Measurements from ENCODE around the gene CCDC8.

Gene CCDC8, protein sequence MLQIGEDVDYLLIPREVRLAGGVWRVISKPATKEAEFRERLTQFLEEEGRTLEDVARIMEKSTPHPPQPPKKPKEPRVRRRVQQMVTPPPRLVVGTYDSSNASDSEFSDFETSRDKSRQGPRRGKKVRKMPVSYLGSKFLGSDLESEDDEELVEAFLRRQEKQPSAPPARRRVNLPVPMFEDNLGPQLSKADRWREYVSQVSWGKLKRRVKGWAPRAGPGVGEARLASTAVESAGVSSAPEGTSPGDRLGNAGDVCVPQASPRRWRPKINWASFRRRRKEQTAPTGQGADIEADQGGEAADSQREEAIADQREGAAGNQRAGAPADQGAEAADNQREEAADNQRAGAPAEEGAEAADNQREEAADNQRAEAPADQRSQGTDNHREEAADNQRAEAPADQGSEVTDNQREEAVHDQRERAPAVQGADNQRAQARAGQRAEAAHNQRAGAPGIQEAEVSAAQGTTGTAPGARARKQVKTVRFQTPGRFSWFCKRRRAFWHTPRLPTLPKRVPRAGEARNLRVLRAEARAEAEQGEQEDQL

DNA sequence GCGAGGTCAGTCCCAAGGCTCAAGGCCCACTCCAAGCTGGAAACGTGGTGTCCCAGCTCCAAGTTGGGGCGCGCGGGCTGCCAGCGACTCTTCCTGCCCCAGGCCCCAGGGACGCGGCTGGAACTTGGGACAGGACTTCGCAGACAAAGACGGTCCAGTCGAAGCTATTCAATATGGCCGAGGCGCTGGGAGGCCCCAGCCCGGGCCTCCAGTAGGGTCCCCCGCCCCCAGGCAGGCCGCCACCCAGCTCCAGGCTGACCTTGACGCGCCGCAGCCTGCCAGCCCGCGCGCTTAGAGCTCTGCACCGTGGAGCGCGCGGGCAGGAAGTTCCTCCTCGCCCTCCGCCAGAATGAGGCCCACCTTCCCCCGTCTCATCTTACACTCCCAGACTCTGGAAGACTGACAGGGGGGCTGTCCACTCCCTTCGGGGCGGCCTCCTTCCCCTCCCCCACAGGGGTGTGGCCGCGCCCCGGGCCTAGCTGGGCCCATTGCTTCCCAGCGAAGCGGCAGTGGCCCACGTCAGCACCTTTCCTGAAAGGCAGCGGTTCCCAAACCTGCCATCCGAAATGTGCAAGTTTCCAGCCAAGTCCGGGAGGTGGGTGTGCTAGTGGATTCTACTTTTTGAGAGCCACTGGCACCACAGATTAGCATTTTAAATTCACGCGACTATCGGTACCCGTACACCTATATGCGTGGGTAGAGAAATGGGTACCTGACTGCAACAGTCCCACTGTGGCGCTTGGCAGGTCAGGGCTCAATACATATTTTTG is at the start of gene CCDC8:
CCDC8 (minus strand) TSS at position 303 of the 770 bp plus-strand sequence. CDS start 754 bp downstream, outside the sequence.
- FAIRE-seq (no peak), DNase-seq (ENCODE audit: insufficient read length, low spot score) (no peak)
- TF ChIP-seq POLR2A (IDR thresholded peaks at IDR 0.05; ENCODE audit: low read depth, low read length), result no peak

DNA sequence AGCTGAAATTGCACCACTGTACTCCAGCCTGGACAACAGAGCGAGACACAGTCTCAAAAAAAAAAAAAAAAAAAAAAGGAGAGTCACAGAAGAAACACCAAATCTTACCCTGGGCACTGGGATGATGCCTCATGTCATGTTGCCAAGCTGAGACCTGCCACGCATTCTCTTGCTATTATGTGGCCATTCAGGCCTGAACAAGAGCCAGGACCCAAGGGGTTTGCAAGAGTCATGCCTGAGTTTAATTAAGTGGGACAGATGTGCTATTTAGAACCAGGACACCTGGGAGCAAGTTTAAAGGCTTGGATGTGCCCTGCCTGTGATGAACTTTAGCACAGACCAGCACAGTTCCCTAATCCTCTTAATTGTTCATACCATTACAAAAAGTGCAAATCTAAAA is 48.2 kb upstream of the CCDC8 start:
- DNase-seq (ENCODE audit: insufficient read length, low spot score) (no peak), FAIRE-seq (no peak)
- no peak for TF ChIP-seq POLR2A (IDR thresholded peaks at IDR 0.05; ENCODE audit: low read depth, low read length)

DNA sequence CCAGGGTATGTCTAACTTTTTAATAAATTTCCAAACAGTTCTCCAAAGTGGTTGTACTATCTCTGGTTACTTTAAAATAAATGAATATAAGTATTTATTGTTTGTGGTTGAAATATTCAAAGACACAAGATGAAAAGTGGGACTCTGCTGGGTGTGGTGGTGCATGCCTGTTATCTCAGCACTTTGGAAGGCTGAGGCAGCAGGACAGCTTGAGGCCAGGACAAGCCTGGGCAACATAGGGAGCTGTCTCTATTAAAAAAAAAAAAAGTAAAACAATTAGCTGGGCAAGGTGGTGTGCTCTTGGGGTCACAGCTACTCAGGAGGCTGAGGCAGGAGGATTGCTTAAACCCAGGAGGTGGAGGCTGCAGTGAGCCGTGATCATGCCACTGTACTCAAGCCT is 47.6 kb upstream of the CCDC8 start:
- no peak for TF ChIP-seq POLR2A (IDR thresholded peaks at IDR 0.05; ENCODE audit: low read depth, low read length)
- DNase-seq (ENCODE audit: insufficient read length, low spot score), result no peak
- FAIRE-seq, result no peak

DNA sequence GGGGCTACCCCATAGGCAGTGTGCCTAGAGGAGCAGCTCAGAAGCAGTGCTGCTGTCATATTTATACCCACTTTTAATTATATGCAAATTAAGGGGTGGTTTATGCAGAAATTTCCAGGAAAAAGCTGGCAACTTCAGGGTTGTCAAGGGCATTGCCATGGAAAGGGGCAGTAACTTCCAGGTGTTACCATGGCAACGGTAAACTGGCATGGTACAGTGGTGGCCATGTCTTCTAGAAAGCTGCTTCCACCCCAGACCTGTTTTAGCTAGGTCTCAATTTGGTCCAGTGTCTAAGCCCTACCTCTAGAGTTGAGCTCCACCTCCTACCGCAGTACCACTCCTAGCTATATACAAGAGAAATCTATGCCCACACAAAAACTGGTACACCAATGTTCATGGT is 46.7 kb upstream of the CCDC8 start:
- DNase-seq (ENCODE audit: insufficient read length, low spot score), result no peak
- no peak for TF ChIP-seq POLR2A (IDR thresholded peaks at IDR 0.05; ENCODE audit: low read depth, low read length)
- FAIRE-seq, result no peak

DNA sequence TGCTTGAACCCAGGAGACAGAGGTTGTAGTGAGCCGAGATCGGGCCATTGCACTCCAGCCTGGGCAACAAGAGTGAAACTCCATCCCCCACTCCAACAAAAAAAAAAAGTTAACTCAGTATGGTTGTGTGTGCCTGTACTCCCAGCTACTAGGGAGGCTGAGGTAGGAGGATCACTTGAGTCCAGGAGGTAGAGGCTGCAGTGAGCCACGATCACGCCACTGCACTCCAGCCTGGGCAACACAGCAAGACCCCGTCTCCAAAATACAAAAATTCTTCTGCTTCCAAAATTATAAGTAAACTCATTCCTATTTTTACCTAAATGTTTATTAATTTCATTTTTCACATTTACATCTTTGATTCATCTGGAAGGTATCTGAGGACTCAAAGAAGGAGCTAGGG is 43.6 kb upstream of the CCDC8 start:
- DNase-seq (ENCODE audit: insufficient read length, low spot score), result no peak
- TF ChIP-seq POLR2A (IDR thresholded peaks at IDR 0.05; ENCODE audit: low read depth, low read length), result no peak
- no peak for FAIRE-seq

DNA sequence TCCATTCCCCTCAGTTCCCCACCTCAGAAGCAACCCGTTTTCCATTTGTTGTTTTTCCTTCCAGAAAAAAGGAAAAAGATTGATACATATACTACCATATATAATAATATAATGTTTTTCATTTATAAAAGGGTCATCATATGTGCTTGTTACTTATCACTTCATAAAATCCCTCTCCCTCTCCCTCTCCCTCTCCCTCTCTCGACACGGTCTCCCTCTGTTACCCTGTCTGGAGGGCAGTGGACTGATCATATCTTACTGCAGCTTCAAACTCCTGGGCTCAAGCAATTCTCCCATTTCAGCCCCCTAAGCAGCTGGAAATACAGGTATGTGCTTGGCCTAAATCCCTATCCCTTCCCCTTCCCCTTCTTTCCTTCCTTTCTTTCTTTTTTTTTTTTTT is 40.9 kb upstream of the CCDC8 start:
- no peak for DNase-seq (ENCODE audit: insufficient read length, low spot score)
- no peak for TF ChIP-seq POLR2A (IDR thresholded peaks at IDR 0.05; ENCODE audit: low read depth, low read length)
- FAIRE-seq, result no peak

DNA sequence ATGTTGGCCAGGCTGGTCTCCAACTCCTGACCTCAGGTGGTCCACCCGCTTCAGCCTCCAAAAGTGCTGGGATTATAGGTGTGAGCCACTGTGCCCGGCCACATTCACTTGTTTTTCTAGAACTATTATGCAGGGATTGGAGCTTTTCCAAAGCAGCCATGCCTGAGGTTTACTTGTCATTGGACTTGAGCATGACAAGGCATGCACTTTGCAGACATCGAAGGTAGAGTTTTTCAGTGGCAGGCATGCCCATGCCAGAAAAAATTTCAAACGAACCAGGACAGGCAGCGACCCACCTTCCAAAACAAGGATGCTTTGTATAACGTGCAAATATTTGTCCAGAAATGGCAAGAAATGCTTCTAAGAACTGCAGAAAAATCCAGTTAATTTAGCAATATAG is 40.3 kb upstream of the CCDC8 start:
- DNase-seq (ENCODE audit: insufficient read length, low spot score) (no peak), FAIRE-seq (no peak)
- no peak for TF ChIP-seq POLR2A (IDR thresholded peaks at IDR 0.05; ENCODE audit: low read depth, low read length)

DNA sequence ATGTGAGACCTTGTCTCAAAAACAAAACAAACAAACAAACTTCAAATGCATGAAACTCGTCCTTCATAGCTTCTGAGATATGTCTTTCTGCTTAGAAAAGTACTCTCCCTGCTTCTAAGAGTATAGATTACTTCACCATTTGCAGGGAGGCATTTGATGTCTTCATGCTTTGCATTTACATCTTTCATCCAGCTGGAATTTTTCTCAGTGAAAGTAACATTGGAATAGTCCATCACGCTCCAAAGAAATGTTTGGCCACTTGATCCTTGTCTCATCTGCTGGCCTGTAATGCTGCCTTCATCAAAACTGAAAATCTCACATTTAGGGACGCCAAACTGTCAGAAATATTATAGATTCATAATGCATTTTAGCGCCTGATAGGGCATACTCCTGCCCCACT is 38.8 kb upstream of the CCDC8 start:
- no peak for DNase-seq (ENCODE audit: insufficient read length, low spot score)
- no peak for FAIRE-seq
- no peak for TF ChIP-seq POLR2A (IDR thresholded peaks at IDR 0.05; ENCODE audit: low read depth, low read length)

DNA sequence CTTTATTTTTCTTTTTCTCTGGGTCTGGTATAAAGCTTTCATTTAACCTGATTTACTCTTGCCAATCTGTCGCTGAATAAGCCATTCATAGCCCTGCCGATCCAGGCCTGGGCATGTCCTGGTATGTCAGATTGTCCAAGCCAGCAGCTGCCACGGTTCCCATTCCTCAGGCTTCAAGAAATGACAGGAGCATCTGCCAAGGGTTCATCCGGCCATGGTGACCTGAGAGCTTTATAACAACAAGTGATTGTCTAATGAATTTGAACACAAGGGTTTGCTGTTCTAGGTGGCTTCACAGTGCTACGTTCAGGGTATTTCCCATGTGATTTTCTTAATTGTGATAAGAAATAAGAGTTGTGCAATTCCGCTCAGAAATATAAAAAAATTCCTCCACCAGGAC is 38.0 kb upstream of the CCDC8 start:
- no peak for DNase-seq (ENCODE audit: insufficient read length, low spot score)
- no peak for FAIRE-seq
- no peak for TF ChIP-seq POLR2A (IDR thresholded peaks at IDR 0.05; ENCODE audit: low read depth, low read length)

DNA sequence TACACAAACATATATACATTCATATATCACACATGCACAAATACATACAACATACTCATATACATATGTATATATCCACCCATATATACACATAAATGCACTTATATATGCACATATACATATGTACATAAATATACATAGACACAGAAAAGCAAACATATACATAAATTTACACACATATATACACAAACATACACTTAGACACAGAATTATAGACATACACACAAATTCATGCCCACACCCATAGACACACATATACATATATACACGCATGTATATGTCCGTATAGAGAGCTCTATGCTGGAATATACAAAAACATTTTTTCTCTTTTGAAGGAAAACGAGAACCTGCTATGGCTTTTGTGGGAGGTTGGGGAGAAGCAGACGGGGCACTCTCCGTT is 37.4 kb upstream of the CCDC8 start:
- no peak for DNase-seq (ENCODE audit: insufficient read length, low spot score)
- no peak for FAIRE-seq
- TF ChIP-seq POLR2A (IDR thresholded peaks at IDR 0.05; ENCODE audit: low read depth, low read length), result no peak

DNA sequence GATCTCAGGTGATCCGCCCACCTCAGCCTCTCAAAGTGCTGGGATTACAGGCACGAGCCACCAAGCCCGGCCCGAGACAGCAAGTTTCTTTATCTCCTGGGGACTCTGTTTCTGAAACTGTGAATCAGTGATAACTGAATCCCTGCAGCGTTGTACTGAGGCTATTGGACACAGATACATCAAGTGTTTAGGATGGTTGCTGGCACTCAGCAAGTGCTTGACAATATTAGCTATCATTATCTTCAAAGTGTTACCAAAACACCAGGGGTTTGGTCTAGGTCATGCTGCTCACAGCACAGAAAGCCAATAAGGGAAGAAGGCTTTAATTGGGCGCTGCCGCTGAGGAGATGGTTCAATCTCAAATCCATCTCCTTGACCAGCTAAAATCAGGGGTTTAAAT is 35.9 kb upstream of the CCDC8 start:
- no peak for TF ChIP-seq POLR2A (IDR thresholded peaks at IDR 0.05; ENCODE audit: low read depth, low read length)
- FAIRE-seq, result no peak
- no peak for DNase-seq (ENCODE audit: insufficient read length, low spot score)

DNA sequence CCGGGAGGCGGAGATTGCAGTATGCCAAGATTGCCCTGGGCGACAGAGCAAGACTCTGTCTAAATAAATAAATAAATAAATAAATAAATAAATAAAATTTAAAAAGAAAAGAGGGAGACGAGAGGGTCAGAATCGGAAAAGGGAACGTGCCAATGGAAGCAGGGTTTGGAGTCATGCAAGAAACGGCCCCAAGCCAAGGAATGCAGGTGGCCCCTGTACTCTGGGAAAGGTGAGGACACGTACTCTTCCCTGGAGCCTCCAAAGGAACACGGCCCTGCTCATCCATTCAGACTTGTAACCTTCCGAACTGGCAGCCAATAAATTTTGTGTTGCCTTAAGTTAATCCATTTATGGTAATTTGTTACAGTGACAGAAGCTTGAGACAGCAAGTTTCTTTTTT is 35.2 kb upstream of the CCDC8 start:
- no peak for FAIRE-seq
- no peak for DNase-seq (ENCODE audit: insufficient read length, low spot score)
- TF ChIP-seq POLR2A (IDR thresholded peaks at IDR 0.05; ENCODE audit: low read depth, low read length), result no peak

DNA sequence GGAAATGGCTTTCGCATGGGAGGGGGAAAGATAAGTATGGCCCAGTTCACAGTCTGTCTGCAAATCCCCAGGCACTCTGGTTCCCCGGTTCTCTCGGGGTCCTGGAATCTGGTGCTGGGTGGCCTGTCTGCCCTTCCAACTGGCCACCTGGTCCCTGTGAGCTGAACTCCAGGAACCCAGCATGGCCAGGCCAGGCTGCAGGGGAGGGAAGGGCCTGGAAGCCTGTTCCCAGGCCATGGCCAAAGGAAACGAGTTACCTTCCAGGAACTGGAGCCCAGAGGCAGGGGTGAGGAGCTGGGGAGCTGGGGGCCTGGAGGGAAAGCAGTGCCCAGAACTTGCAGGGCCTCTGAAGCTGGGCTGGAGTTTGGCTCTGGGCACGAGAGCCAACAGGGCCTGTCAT is 34.5 kb upstream of the CCDC8 start:
- DNase-seq (ENCODE audit: insufficient read length, low spot score), result no peak
- no peak for FAIRE-seq
- TF ChIP-seq POLR2A (IDR thresholded peaks at IDR 0.05; ENCODE audit: low read depth, low read length), result no peak

DNA sequence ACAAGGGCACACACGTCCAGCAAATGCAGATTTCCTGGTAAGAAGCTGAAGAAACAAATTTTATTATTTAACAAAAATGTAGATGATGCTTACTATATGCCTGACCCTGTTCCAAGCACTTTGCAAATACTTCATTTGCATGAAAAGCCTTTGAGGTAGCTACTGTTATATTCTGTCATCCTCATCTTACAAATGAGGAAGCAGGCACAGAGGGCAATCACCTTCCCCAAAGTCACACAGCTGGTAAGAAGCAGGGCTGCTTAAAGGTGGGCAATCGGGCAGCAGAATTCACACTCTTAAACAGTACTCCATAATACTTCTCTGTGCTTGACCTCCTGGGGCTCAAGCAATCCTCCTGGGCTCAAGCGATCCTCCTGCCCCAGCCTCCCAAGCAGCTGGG is 33.6 kb upstream of the CCDC8 start:
- no peak for TF ChIP-seq POLR2A (IDR thresholded peaks at IDR 0.05; ENCODE audit: low read depth, low read length)
- DNase-seq (ENCODE audit: insufficient read length, low spot score) (no peak), FAIRE-seq (no peak)

DNA sequence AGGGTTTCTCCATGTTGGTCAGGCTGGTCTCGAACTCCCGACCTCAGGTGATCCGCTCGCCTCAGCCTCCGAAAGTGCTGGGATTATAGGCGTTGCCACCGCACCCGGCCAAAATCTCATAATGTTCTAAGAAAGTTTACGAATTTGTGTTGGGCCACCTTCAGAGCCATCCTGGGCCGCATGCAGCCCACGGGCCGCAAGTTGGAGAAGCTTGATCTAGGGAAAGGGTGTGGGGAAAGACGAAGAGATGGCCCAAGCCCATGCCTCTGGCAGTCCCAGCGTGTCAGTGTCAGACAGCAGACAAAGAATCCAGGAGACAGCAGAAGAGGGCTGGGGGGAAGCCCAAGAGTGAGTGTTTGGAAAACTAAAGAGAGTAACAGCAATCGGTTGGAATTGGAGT is 32.7 kb upstream of the CCDC8 start:
- no peak for TF ChIP-seq POLR2A (IDR thresholded peaks at IDR 0.05; ENCODE audit: low read depth, low read length)
- FAIRE-seq, result no peak
- DNase-seq (ENCODE audit: insufficient read length, low spot score), result no peak

Data from H54 (cell line).